NAMALWA (cell line): ENCODE measurements around the gene TRIM52.
A peak's percentile ranks its signal among the peaks of the same experiment; 100 is the strongest.
"Not testable (repeated sequence)": the region's sequence is repeated elsewhere in the genome, so short reads cannot be mapped to it uniquely, and the experiment has no call there.

Experiments
- DNase-seq: peaks from one replicate; pipeline ENCODE4 v3.0.0-alpha.2; 2015; ENCODE audit warnings: low spot score

The TRIM52 gene

GRCh38 chr5:181212934-181213333, 48.0 kb downstream of the TRIM52 start:
- DNase-seq = no peak

GRCh38 chr5:181212080-181212479, 48.9 kb downstream of the TRIM52 start:
- no peak for DNase-seq

GRCh38 chr5:181211208-181211607, 49.7 kb downstream of the TRIM52 start:
- DNase-seq = peak; percentile 43

GRCh38 chr5:181210698-181211097, 50.2 kb downstream of the TRIM52 start:
- not testable (repeated sequence) for DNase-seq

GRCh38 chr5:181210148-181210547, 50.8 kb downstream of the TRIM52 start:
- not testable (repeated sequence) for DNase-seq

- not testable (repeated sequence) for DNase-seq
Observed at GRCh38 chr5:181209006-181209405, 51.9 kb downstream of the TRIM52 start.

- DNase-seq = no peak
Observed at GRCh38 chr5:181207960-181208253, 53.0 kb downstream of the TRIM52 start.

- DNase-seq = peak; percentile 93
Observed at GRCh38 chr5:181207214-181207959, 53.6 kb downstream of the TRIM52 start.

- no peak for DNase-seq
Observed at GRCh38 chr5:181205761-181206649, 54.9 kb downstream of the TRIM52 start.
